Activated CD4-positive, alpha-beta memory T cell treated with anti-CD3 and anti-CD28 coated beads for 36 hours (primary cell): ENCODE measurements around the gene DPY19L1. TPM values are rescaled to one million over a fixed set of nuclear protein-coding genes. Genes with fewer than 3 reads are reported as not detected.
"Not testable (repeated sequence)": the region's sequence is repeated elsewhere in the genome, so short reads cannot be mapped to it uniquely, and the experiment has no call there.

ENCODE experiments used
- CTCF ChIA-PET: fragments of 350-600 bp; sonication (Branson Sonifier 250); formaldehyde crosslinking; loops from one replicate; lab custom pipeline; 2021; ENCODE audit warnings: antibody characterized with exemption, inconsistent platforms; lab: Charles Lee
- POLR2A ChIA-PET: fragments of 350-600 bp; sonication (Branson Sonifier 250); formaldehyde crosslinking; loops from one replicate; lab custom pipeline; 2021; ENCODE audit warnings: antibody characterized with exemption; lab: Charles Lee
- DNase-seq: peaks from one replicate; pipeline ENCODE4 v3.0.0-alpha.2; 2020
- H3K27ac Mint-ChIP-seq: one replicate; pipeline ENCODE4 v1.8.0; 2021; ENCODE audit warnings: mixed read lengths
- H3K27me3 Mint-ChIP-seq: one replicate; pipeline ENCODE4 v1.8.0; 2021; ENCODE audit warnings: mixed read lengths
- H3K36me3 Mint-ChIP-seq: one replicate; pipeline ENCODE4 v1.8.0; 2021; ENCODE audit warnings: mixed read lengths
- H3K4me1 Mint-ChIP-seq: one replicate; pipeline ENCODE4 v1.8.0; 2021; ENCODE audit warnings: low read depth, mixed read lengths
- H3K4me3 Mint-ChIP-seq: one replicate; pipeline ENCODE4 v1.8.0; 2021; ENCODE audit warnings: mild to moderate bottlenecking, mixed read lengths
- H3K9me3 Mint-ChIP-seq: one replicate; pipeline ENCODE4 v1.8.0; 2021; ENCODE audit warnings: mixed read lengths
- intact Hi-C: fragments of 100-400 bp; cut with micrococcal nuclease; formaldehyde crosslinking; loops from one replicate; pipeline ENCODE4 v1.15.1; 2023
- total RNA-seq, 2 experiments: library from RNA; stranded (reverse); gene quantifications; one replicate each; pipeline ENCODE4 v1.2.3, GENCODE V29; 2021

Gene DPY19L1
- total RNA-seq, 2 experiments from 2014 or later: 13.0 to 20.3 TPM

DNA sequence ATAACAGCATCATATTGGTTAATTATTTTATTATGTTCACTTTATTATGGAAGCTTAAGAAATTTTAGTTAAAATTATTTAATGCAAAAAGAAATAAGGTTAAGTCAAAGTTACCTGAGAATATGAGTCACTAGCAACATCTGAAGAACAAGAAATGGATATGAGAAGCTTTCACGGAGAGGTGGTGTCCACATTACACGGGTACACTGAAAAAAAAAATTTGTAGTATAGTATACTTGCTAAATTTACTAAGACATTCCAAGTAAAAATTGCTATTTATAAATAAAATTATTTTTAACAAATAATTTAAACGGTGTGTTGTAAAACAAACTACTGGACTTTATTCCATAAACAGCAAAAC is 63.9 kb downstream of the DPY19L1 start:
- no peak overlapping the region for H3K4me3 Mint-ChIP-seq
- peaks cover 21% of the 10 kb centered on the region for H3K36me3 Mint-ChIP-seq
- ChIA-PET CTCF (no interaction called here), POLR2A (no interaction called here)
- H3K27me3 Mint-ChIP-seq: no peaks in the 10 kb centered on the region
- no peak for DNase-seq
- no peak overlapping the region for H3K27ac Mint-ChIP-seq
- intact Hi-C loops: no loop called here
- no peaks in the 10 kb centered on the region for H3K9me3 Mint-ChIP-seq
- peaks cover 10% of the 10 kb centered on the region for H3K4me1 Mint-ChIP-seq

DNA sequence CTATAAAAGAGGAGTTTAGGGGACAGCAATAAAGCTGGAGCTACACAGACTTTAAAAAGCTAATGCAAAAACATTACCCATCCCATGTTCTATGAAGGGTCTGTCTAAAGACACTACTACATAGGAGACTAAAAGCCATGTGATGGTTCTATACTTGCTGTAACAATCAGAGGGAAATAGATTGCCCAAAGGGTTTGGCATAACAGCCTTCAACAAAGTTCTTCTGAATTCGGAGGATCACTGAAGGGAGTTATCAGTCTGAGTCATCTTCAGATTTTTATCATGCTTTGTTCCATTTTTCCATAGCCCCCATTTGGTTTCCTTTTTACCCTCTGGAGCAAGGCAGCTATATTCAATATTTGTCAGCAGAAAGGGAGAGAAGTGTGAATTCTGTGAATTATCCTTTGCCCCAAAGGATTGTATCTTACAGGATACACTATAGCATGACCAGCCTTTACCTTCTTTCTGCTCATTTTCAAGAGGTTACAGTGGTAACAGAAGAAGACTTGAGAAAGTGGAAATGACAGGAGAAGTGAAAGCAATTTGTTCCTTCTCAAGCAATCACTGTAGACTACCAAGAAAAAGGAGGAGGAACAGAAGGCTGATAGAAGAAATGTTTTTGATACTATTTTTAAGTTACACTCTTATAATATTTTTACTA is 64.4 kb downstream of the DPY19L1 start:
- Mint-ChIP-seq H3K36me3 (peaks cover 21% of the 10 kb centered on the region), H3K4me1 (peaks cover 10% of the 10 kb centered on the region)
- intact Hi-C loops, H3K27ac Mint-ChIP-seq, DNase-seq, H3K4me3 Mint-ChIP-seq, POLR2A ChIA-PET, H3K27me3 Mint-ChIP-seq, H3K9me3 Mint-ChIP-seq: not testable (repeated sequence)
- CTCF ChIA-PET: interaction anchor here (0.6 kb wide), 1 partner anchor 12 kb away, joined by 3 read pairs; no protein-coding TSS in a partner anchor

DNA sequence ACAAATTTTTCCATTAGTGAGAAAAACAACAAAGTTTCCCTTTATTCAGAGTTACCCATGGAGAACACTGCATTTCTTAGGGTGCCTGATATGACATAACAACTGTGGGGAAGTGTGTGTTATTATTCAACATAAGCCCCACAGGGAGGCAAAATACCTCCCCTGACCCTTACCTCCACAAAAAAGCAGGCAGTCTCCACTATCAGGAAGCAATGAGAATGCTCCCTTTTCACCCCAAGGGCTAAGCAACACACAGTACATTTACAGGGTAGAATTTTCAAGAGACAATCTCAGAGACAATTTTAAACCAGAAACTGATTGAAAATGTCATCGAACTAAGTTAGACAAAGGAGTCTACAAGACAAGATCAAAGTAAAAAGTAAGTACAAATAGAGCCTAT is 69.5 kb downstream of the DPY19L1 start:
- peaks cover 16% of the 10 kb centered on the region for H3K36me3 Mint-ChIP-seq
- H3K4me1 Mint-ChIP-seq, DNase-seq, POLR2A ChIA-PET, intact Hi-C loops, H3K27ac Mint-ChIP-seq, H3K4me3 Mint-ChIP-seq, CTCF ChIA-PET, H3K27me3 Mint-ChIP-seq, H3K9me3 Mint-ChIP-seq: not testable (repeated sequence)

DNA sequence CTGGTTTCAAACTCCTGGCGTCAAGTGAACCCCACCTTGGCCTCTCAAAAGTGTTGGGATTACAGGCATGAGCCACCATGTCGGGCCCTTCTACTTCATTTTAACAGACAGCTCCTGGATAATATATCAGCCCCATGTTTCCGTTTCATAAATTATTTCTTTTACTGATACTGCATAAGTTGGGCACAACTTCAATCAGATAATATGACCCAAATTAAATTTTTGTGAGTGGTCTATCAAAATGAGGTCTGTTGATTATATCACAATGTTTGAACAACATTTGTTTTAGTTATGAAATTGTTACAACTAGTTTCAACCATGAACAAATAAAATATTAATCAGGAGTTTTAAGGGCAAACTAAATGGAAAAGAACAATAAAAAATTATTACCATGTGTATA is 70.8 kb downstream of the DPY19L1 start:
- H3K9me3 Mint-ChIP-seq, H3K4me3 Mint-ChIP-seq, intact Hi-C loops, CTCF ChIA-PET, DNase-seq, H3K4me1 Mint-ChIP-seq, H3K27ac Mint-ChIP-seq, POLR2A ChIA-PET, H3K27me3 Mint-ChIP-seq: not testable (repeated sequence)
- peaks cover 22% of the 10 kb centered on the region for H3K36me3 Mint-ChIP-seq

DNA sequence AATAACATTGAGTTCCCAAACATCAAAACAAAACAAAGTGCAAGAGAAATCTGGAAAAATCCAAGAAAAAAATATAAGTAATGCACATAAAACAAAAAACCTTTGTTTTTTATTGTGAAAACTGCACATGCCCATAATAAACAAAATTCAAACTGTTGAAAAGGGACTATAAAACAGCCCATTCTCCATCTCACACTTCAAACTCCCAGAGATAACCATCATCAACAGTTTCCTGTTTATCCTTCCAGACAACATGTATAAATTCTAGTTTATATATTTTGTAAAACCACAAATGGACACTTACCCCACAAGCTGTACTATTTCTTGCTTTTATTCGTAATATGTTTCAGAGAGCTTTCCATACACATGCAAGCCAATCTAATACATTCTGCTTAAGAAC is 79.3 kb downstream of the DPY19L1 start:
- H3K4me1 Mint-ChIP-seq: no peaks in the 10 kb centered on the region
- no peak for DNase-seq
- H3K27me3 Mint-ChIP-seq: no peaks in the 10 kb centered on the region
- POLR2A ChIA-PET: no interaction called here
- intact Hi-C loops: no loop called here
- peaks cover 24% of the 10 kb centered on the region for H3K36me3 Mint-ChIP-seq
- H3K4me3 Mint-ChIP-seq: no peak overlapping the region
- H3K9me3 Mint-ChIP-seq: peaks cover 4% of the 10 kb centered on the region
- no peak overlapping the region for H3K27ac Mint-ChIP-seq
- CTCF ChIA-PET: no interaction called here

DNA sequence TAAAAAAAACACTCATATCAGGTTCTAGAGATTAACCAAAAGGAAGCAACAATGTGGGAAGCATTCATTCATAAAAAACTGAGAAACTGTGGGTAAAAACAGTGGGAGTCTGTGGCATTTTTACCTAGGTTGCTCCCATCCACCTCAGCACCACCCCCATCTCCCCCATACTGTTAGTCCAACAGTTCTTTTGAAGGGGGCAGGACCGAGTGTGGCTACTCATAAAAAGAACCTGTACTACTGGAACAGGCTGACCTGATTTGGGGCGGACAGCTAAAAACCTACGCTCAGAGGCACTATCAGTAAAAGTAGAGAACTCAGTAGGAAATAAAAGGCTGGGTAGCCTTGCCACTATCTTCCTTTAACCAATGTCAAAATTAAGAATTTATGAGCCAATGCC is 84.5 kb downstream of the DPY19L1 start:
- no peaks in the 10 kb centered on the region for H3K9me3 Mint-ChIP-seq
- no peaks in the 10 kb centered on the region for H3K4me1 Mint-ChIP-seq
- no peak for DNase-seq
- no peak overlapping the region for H3K27ac Mint-ChIP-seq
- H3K36me3 Mint-ChIP-seq: peaks cover 8% of the 10 kb centered on the region
- no peak overlapping the region for H3K4me3 Mint-ChIP-seq
- no peaks in the 10 kb centered on the region for H3K27me3 Mint-ChIP-seq
- POLR2A ChIA-PET: no interaction called here
- CTCF ChIA-PET: no interaction called here
- intact Hi-C loops: no loop called here

DNA sequence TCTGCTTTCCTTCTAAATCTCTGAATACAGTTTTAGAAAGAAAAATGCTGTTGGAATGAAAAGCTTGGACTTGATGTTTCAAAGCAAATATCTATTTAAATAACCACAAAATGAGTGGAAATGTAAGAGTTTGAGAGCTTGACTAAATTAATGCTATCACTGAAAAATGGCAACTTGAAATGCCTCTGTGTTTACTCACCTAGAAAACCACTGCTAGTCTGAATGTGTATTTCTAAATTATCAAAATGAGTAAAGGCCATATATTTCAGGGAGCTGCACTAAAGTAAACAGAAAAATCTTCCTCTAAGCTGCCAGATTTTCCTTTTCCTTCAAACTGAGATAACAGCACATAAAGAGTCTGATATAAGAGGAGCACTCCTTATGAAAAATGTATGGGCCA is 87.9 kb downstream of the DPY19L1 start:
- intact Hi-C loops: no loop called here
- no peak for DNase-seq
- POLR2A ChIA-PET: no interaction called here
- no peaks in the 10 kb centered on the region for H3K27me3 Mint-ChIP-seq
- H3K27ac Mint-ChIP-seq: no peak overlapping the region
- H3K36me3 Mint-ChIP-seq: peaks cover 6% of the 10 kb centered on the region
- H3K4me3 Mint-ChIP-seq: no peak overlapping the region
- H3K4me1 Mint-ChIP-seq: no peaks in the 10 kb centered on the region
- no peaks in the 10 kb centered on the region for H3K9me3 Mint-ChIP-seq
- CTCF ChIA-PET: no interaction called here

DNA sequence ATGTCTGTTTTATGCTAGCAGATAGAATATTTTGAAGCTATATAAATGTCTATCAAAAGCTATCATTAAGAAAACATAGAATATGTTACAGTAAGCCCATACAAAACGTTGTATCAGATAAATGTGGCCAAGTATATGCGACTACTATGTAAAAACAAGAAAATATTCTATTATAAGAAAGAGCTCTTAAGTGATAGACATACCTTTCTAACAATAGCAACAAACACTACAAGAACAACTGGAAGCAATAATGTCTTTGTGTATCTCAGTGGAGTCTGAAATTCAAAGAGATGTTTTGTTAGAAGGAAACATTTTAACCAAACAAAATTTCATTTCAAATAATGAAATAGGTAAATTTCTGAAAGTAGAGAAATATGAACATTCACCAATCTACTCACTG is 89.9 kb downstream of the DPY19L1 start:
- H3K27me3 Mint-ChIP-seq, POLR2A ChIA-PET, DNase-seq, H3K4me3 Mint-ChIP-seq, CTCF ChIA-PET, H3K9me3 Mint-ChIP-seq, H3K27ac Mint-ChIP-seq, H3K36me3 Mint-ChIP-seq, intact Hi-C loops, H3K4me1 Mint-ChIP-seq: not testable (repeated sequence)

DNA sequence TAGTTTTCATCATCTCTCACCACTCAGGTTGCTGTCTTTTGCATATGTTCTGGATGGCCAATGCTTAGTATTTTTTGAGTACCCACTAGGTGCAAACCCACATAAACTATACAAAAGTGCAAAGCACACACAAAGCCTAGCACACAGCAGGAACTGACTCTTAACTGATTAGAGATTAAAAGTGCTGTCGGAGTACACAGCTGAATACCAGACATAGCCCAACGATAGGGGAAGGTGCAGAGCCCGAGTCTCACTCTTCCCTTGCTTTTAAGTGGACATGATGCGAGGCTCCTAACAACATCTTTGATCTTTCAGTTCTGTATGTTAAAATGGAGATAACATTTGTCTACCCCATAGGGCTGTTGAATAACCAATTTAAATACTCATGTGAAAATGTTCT is 90.8 kb downstream of the DPY19L1 start:
- H3K27me3 Mint-ChIP-seq: no peaks in the 10 kb centered on the region
- DNase-seq: no peak
- H3K27ac Mint-ChIP-seq: no peak overlapping the region
- CTCF ChIA-PET: no interaction called here
- H3K4me3 Mint-ChIP-seq: no peak overlapping the region
- H3K4me1 Mint-ChIP-seq: no peaks in the 10 kb centered on the region
- POLR2A ChIA-PET: no interaction called here
- no peaks in the 10 kb centered on the region for H3K9me3 Mint-ChIP-seq
- peaks cover 3% of the 10 kb centered on the region for H3K36me3 Mint-ChIP-seq
- intact Hi-C loops: no loop called here

DNA sequence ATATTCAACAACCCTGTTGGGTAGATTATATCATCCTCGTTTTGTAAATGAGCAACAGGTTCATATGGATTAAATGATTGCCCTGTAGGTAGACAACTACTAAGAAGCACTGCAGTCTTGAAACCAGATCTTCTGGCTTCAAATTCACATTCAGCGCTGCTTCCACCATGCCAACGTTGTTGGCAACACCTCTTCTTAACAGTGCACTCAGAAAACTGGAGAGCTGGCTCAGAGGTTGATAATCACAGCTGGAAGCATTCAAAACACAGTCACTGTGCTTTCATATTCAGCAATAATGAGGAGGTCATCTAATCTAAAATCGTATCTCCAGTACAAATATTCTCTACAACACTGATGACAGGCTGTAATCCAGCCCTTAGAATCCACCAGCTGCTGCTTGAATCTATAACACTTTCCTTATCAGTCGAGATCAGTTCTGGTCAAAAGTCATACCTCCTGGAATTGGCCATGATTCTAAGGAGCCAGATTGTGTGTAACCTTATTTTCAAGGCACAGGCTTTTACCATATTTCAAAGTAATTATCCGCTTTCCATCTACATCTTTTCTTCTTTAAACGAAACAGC is 91.3 kb downstream of the DPY19L1 start:
- H3K36me3 Mint-ChIP-seq, DNase-seq, intact Hi-C loops, H3K4me3 Mint-ChIP-seq, POLR2A ChIA-PET, H3K9me3 Mint-ChIP-seq, H3K27me3 Mint-ChIP-seq, H3K4me1 Mint-ChIP-seq, H3K27ac Mint-ChIP-seq, CTCF ChIA-PET: not testable (repeated sequence)

DNA sequence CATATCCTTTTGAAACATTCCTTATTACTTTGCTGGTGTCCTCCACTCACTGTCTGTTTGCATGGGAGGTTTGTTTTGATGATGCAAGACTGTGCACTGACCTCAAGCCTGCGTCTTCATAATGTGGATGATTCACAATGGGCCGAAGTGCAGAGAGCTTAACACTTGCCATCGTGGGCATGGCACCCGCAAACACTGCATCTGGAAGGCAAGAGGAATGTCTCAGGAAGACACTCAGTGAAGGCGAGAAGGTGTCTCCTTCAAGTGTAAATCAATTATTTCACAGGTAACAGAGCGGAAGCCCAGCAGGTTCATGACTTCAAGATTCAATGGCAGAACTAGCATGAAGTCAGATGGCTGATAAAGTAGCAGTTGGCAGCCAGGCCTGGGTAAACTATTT is 98.1 kb downstream of the DPY19L1 start:
- POLR2A ChIA-PET: no interaction called here
- Mint-ChIP-seq H3K36me3 (peaks cover 17% of the 10 kb centered on the region), H3K4me1 (peaks cover 7% of the 10 kb centered on the region), H3K27ac (no peak overlapping the region), H3K4me3 (no peak overlapping the region), H3K27me3 (no peaks in the 10 kb centered on the region), H3K9me3 (no peaks in the 10 kb centered on the region)
- intact Hi-C loops: no loop called here
- CTCF ChIA-PET: interaction anchor here (0.7 kb wide), 1 partner anchor 12 kb away, joined by 3 read pairs; no protein-coding TSS in a partner anchor
- no peak for DNase-seq

DNA sequence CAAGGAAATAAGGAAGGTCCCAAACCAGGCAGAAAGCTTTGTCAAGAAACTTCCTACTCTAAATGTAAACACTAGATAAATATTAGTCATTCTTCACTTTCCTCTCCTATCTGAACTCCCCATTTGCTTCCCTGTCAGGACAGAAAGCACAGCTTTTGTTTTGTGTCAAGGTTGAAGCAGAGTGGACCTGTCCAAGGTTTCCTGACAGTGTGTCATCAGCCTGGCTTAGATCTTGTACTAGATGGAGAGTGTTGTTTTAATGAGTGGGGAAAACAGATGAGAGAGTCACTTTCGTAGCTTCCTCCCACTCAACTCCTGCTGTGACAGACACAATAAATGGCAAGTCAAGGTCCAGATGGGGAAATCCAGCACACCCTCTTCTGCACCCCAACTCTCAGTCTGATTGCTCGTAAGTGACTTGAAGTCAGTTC is 101.5 kb downstream of the DPY19L1 start:
- H3K36me3 Mint-ChIP-seq: peaks cover 17% of the 10 kb centered on the region
- intact Hi-C loops, POLR2A ChIA-PET, H3K4me3 Mint-ChIP-seq, H3K9me3 Mint-ChIP-seq, H3K27ac Mint-ChIP-seq, H3K27me3 Mint-ChIP-seq, H3K4me1 Mint-ChIP-seq, CTCF ChIA-PET: not testable (repeated sequence)
- DNase-seq: peak; percentile 25

DNA sequence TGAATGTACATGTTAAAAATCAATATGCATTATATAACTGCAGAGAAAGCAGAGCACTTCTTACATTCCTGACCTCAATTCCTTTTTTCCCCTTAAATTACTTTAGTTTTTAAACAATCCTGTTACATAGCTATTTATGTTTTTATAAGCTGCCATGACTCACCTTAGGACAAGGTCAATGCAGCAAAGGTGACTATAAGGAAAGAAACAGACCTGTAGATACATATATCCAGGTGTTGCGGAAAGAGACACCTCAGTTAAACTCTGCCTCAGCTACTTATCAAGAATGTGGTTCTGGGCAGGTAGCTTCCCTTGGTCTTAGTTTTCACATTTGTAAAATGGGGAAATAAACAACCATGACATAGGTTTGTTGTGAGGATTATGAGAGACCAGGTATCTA is 105.5 kb downstream of the DPY19L1 start:
- H3K4me1 Mint-ChIP-seq: peaks cover 10% of the 10 kb centered on the region
- H3K27me3 Mint-ChIP-seq: no peaks in the 10 kb centered on the region
- H3K27ac Mint-ChIP-seq: no peak overlapping the region
- CTCF ChIA-PET: no interaction called here
- no peaks in the 10 kb centered on the region for H3K9me3 Mint-ChIP-seq
- no peak for DNase-seq
- H3K4me3 Mint-ChIP-seq: no peak overlapping the region
- peaks cover 21% of the 10 kb centered on the region for H3K36me3 Mint-ChIP-seq
- intact Hi-C loops: no loop called here
- POLR2A ChIA-PET: no interaction called here
